NCI-H1092 treated with DMSO at 0.1 percent for 48 hours (cell line): ENCODE data around the gene GMDS.

Experiments
- DNase-seq: peaks from one replicate; lab custom pipeline; 2025; lab: John Stamatoyannopoulos, UW

Gene GMDS

DNA sequence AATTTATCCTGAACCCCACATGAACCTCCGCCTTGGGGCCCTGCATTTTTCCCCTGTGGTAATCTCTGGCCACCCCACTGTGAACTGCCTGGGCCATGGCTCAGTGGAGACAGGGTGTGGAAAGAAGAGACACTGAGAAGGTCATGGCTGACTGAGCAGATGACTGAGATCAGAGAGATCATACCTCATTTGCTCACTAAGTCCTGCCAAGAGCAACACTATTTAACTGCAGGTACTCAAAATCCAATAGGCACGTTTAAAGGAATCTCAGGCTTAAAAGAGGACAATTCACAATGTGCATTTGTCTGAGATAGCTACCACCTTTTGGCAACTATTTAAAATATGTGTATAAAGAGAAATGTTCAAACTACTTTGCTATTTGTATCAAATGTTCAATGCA is 305.0 kb downstream of the GMDS start:
- no peak for DNase-seq

DNA sequence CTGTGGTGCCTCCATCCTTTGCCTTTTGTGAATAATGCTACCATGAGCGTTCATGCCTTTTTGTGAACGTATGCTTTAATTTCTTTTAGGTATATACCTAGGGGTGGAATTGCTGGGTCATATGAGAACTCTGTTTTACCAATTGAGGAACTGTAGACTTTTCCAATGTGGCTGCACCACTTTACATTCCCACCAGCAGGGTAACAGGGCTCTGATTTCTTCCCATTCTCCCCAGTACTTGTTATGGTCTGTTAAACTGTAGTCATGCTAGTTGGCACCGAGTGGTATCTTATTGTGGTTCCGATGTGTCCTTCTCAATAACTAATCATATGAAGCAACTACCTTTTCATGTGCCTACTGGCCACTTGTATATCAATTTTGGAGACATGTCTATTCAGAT is 312.1 kb downstream of the GMDS start:
- DNase-seq: no peak

DNA sequence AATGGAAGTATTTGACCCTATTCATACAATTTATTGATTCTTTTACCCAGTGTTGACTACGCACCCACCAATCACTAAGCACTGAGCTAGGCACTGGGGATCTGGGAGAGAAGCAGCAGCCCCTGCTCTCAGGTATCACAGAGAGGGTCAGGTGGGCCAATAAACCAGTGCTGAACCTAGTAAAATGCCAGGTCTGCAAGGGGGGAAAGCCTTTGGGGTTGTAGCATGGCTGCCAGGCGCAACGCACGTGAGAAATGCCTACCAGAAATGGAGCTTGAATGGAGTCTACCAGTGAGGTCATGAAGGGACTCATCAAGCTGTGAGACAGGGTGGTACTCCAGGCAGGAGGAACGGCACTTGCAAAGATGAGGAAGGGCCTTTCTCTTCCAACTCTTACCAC is 313.6 kb downstream of the GMDS start:
- no peak for DNase-seq

DNA sequence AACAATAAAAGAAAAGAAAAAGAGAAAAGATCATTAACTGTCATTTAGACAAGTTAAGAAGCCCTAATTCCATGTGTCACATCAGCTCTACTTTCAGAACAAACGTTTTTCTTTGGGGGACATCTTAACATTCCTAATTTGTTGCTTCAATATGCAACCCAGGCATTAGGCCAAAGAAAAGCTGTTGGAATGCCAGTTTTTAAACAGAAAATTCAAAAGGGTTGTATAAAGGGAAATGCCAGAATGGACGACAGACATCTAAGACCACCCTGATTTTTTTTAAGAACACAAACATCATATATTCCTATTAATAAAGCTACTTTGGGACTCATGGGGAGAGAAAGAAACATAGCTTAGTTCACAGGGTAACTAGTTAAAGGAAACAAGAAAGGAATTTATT is 315.0 kb downstream of the GMDS start:
- no peak for DNase-seq

DNA sequence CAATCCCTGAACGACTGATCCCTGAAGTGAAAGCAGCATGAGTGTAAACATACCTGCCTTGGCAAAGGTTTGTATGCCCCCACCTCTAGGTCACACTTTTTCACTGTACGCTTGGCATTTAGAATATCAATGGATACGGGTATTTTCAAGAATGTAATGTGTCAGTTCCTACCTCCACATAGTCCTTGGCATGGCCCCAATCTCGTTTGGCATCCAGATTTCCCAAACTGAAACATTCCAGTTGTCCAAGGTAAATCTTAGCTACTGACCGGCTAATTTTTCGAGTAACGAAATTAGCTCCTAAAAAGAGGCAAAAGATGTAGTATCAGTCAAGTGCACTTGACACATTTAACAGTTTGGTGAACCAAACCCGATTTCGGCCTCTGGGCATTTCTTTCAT is 315.5 kb downstream of the GMDS start:
- DNase-seq: no peak

DNA sequence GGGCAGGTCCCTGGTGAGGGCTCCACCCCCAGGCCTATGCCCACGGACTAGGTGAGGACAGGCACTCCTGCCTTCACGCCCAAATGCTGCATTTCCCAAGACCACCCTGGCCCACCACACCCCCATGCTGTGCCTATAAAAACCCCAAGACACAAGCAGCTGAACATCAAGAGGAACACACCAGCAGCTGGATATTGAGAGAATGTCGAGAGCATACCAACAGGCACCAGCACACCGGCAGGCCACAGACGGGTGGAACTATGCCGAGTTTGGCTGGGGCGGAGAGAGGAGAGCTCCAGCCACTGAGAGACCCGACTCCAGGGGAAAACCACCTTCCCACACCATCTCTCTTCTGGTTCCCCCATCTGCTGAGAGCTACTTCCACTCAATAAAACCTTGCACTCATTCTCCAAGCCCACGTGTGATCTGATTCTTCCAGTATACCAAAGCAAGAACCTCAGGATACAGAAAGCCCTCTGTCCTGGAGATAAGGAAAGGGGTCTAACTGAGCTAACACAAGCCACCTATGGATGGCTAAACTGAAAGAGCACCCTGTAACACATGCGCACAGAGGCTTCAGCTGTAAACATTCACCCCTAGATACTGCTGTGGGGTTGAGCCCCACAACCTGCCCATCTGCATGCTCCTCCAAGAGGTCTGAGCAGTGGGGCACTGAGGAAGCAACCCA is 319.5 kb downstream of the GMDS start:
- DNase-seq: no peak

DNA sequence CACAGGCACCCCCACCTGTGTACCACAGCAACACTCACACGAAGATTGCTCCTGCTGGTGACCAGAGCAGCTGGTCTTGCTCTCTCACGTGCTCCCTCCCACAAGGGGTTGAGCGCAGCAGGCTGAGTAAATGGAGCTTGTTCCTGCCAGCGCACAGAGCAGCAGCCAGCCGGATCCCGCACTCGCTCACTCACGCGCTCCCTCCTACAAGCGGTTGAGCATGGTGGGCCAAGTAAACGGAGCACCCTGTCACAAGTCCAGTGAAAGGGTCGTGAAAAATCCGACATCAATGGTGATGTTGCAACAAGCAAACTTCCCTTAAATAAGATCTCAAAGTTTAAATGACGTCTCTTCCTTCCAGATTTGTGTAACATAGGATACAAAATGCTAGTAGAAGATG is 322.0 kb downstream of the GMDS start:
- DNase-seq: no peak

DNA sequence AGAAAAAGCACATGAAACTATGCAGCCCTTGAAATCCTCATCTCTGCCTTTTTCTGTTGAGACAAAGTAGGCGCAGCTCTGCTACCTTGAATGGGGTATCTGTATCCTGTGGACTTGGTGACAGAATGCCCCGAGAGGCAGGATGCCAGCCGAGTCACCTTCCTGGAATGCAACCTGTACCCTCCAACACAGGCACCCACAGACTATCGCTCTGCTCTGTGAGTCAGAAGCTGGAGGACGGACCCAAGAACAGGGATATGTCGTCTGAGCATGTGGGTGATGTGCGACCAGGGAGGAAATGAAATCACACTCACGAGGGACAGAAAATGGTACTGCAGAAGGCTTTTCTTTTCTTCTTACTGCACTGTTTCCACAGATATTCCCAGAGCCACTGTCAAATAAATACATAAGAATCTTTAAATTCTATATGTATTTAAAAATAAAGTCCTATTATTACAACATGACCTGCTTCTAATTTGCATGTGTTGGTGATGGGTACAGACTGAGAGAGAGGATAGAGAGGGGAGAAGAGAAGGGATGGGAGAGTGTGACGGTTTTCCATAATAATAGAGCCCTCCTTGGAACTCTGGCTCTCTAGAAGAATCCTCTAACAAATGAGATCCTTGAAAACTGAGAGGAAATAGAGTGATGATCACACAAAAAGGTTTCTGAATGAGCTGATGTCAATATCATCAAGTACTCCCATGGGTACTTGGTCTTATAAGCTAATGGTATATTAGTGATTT is 327.6 kb downstream of the GMDS start:
- no peak for DNase-seq

DNA sequence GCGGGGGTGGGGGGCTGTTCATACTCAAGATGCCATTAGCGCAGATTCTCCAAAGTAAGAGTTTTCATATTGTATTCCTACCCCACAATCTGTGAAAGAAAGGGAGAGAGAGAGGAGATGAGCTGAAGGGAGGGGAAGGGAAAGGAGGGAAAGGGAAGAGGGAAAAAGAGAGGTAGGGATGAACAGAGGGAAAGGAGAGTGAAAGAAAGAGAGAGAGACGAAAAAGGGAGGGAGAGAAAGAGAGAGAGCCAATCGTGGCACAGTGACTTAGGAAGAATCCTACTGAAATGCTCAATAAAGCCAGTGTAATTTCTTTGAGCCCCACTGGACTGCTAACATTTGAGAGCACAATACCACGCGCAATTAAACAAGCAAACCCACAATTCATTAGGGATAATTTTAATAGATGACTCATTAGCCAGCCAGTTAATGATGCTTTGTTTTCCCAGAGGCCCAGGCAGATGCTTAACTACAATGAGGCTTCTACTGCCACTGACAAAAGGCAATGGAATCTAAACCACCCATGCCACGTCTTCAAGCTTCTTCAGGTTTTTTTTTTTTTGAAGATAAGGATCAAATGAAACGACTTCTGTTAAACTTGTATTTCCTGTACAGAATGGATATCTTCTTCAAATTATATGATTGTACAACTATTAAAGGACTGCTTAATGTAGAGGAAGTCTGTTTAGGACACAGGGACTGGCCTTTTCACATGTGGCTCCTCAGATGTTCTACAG is 328.9 kb downstream of the GMDS start:
- no peak for DNase-seq

DNA sequence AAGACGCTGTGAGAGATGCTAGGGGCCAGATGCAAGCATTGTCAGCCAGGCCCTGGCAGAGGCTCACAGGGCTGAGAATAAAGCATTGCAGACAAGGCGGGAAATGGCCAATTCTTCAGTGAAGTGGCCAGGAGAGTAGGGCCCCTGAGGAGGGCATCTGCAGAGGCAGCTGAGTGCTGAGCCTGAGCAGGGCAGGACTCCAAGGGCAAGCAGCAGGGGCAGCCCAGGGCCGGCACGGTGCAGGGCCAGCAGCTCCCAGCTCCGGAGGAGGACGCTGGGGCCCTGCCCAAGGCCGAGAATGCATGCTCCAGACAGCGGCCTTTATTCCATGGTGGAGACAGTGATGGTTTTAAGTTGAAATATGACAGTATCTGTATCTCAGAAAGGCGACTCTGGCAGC is 330.2 kb downstream of the GMDS start:
- DNase-seq: no peak

DNA sequence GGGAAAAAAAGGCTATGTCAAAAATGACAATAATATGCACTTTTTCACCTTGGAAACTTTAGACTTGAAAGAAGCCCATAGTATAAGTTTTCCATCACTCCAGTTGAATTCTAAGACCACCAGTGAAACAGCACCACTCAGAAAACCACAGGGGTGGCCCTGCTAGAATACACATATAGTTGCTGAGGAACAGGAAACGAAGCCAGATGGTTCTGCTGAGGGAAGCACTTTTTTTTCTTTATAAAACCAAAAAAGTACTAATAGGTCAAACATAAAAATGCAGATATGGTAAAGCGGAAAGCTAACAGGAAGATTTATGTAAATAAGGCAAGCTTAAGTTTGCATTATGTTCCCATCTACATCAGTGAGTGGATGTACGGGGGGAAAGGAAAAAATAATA is 331.8 kb downstream of the GMDS start:
- no peak for DNase-seq

DNA sequence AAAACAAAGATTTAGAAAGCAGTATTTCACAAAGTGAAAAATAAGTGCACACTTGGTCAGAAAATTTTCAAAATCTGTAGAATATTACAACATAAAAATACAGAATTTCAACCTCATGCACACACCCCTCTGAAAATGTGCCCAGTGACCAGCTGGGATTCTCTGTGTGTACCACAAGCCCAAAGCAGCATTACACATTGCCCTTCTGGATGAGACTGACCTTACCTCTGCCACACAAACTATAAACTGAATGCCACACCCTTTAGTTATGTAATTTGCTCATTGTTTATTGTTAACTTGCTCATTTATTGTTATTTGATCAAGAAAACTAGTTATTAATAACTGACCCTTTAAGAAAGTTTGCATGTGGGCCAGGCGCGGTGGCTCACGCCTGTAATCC is 332.7 kb downstream of the GMDS start:
- no peak for DNase-seq

DNA sequence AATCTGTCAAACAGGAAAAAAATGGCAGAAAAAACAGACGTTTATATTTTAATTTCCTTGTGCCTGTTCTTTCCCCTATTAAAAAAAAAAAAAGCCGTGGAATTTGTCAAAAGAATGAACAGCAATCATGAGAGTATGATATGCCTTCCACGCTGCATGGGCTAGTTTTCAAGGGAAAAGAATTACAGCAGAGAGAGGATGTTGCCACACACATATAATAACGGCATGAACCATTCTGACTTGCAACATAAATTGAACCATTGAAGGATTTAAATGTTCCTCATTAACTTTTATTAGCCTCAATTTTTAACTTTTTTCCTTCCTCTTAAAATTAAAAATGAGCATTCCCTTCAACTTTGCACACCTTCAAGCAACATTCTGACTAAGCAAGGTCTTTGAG is 333.9 kb downstream of the GMDS start:
- no peak for DNase-seq

DNA sequence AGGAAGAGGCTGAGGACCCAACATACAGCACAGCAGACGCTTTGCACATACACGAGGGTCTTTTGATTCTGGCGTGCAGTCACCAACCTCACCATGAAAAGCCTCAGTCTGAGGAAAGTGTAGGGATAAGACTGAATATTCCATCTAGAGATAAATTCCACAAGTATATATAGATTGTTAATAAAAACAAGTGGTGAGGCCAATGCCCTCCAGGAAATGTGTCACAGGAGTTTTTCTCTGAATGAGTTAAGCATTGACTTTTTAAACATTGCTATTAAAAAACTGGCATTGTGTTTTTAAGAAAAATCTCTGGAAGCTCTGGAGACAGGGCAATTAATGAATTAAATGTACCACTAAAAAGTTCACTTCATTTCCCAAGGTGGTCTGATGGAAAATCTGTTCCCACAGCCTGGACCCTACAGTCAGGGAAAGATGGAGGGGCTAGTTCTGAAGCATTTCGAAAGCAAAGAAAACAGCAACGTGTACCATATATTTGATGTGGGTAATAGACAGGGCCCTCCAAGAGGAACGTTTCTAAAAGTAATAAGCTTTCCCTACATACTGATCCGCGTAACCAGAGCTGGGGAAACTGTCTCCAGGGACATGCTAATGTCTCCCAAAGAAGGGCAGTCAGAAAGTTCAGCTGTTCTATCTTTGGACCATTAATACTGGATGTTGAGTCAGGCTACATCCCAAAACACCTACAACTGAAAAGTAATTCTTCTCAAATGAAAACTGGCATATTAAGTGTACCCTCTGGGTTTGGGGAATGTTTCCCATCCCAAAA is 334.6 kb downstream of the GMDS start:
- DNase-seq: no peak

DNA sequence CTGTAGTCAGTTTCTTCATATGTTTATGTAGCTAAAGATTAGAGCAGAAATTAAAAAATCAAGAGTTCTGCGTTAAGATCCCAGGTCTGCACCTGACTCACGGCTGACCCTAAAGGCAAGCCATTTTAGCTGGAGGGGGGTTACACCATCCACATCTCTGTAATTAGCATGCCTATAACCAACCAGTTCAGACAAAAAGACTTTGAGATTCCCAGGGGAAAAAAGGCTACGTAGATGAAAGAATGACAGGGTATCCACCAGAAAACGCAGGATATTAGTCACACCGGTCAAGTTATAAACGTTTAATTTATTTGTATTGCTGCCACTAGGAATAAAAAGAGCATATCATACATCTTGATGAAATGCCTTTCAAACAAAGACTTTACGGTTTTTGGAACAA is 336.6 kb downstream of the GMDS start:
- DNase-seq: no peak

DNA sequence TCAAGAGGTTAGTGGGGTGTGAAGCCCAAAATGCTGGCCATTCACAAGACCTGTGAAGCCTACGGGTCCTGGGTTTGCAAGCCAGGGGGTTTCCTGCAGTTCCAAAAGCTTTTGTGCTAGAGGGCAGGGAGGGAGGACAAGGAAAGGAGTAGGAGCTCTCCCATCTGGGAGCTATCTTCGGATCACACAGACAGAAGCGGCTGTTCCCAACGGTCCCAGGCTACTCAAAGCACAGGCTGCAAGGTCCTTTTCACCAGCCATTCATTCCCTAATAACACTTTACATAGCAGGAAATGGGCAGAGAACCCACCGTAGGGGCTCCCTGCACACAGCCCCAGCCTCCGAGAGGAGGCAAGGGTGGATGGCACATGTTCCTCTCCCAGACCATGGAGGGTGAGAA is 338.8 kb downstream of the GMDS start:
- DNase-seq: no peak

DNA sequence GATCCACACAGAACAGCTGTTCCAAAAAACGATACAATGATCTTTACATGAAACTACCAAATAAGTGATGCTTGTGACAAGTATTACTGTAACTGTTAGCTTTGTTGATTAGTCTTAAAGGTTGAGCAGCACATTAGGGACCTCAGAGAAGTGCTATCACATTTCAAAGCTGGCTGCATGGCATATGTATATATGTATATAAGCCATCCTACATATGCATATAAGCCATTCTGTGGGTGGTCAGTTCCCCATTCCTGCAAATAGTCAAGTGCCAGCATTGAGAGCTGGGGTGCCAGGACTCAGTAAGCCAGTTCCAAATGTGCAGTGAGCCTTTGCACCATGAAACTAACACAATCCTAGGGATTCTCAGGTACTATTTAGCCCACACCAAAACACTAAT is 339.4 kb downstream of the GMDS start:
- no peak for DNase-seq

DNA sequence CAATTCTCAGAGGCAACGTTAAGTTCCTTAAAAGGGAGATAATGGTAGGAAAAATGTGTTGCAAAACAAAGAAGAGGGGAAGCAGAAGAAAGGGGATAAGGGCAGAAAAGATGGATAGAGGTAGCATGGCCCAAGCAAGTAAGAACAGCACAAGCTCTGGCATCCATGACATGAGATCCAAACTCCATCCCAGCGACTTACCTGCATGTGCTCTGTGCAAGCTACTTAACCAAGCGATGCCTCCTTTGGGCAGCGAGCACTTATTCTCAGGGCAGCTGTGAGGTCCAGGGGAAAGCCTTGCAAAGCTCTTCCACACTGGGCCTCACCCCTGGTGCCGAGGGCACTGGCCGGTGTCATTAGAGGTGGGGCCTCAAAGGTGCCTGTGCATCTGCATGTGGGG is 340.5 kb downstream of the GMDS start:
- DNase-seq: no peak

DNA sequence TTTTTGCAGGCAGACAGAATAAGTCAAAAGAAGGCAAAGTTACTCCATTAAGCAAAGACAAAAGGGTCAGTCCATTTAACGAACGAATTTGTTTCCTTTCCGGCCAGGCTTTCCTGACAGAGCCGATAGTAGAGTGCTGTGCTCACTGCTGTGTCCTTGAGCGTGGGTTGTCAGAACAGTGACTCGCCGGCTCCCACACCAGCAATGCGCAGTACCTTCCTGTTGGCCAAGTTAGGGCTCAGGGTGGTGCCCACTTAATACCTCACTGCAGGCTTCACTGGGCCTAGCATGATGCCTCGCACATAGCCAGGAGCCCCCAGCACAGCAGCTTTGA is 341.0 kb downstream of the GMDS start:
- DNase-seq: no peak

DNA sequence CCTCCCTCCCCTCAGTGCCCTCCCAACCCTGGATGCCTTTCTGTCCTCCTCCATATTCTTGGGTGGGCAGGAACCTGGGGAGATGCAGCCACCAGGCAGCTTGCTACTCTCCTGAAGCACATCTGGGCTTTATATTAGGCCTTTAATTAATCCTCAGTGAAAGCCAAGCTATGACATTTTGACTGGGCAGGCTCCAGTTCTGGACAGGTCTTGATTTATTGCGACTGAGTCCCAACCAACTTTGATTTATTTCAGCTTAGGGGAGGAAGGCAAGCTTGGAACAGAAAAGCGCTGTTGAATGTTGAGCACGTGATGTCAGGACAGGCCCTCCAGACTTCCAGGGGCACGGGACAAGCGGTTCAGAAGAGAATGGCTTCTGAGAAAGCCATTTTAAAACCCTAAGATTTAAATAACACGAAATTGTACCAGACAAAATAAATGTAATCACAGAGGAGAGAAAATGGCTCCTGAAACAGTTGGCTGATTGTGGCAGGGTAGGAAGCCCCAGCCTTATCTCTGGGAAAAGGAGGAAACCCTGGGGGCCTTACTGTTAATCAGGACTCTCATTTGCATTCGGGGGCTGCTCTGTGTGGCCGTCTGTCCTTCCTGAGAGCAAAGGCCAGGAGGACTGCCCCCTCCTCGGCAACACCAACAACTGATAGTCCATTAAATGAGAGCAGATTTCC is 341.5 kb downstream of the GMDS start:
- DNase-seq: no peak

DNA sequence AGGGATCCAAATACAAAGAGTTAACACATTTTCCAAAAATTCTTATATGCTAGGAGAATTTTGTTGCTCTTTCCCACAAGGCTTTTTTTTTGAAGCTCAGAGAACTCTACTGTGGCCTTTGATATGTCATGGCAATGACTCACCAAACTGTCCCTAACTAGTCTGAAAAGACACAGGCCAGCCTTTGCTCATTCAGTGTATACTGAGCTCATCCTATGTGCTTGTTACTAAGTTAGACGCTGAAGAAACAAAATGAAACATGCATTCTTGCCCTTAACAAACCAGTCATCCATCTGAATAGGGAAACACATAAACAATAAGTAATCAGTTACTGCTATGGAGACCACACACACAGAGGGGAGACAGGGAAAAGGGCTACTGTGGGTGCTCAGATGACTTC is 343.8 kb downstream of the GMDS start:
- DNase-seq: no peak

DNA sequence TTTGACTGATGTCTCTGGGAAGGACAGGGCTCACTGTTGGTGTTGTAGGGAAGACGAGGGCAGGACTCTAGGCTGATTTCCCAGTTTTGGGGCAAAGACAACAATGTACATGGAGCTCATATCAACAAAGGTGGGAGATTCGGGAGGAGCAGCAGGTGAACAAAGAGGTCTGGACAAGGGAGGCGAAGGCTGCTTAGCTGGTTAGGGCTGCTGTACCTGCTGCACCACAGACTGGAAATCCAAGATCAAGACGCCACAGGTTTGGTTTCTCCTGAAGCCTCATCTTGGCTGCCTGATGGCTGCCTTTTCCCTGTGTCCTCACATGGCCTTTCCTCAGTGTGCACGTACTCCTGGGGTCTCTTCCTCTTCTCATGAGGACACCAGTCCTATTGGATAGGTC is 348.5 kb downstream of the GMDS start:
- no peak for DNase-seq
